ENCODE results near the gene BCS1L.

Gene BCS1L

GRCh38 chr2:218622606-218623365 lies 36.7 kb upstream of the BCS1L start:
- TF ChIP-seq CTCF (IDR thresholded peaks at IDR 0.05) = no peak
- H3K27ac ChIP-seq = no peak overlapping the region
- no peak overlapping the region for H3K9ac ChIP-seq
- H2AFZ ChIP-seq = no peak overlapping the region
- no peak overlapping the region for H3K4me3 ChIP-seq (ENCODE audit: low read depth, low read length)
- no peaks in the 10 kb centered on the region for H3K27me3 ChIP-seq (ENCODE audit: control insufficient read depth, insufficient read depth, low read length)
- H3K9me3 ChIP-seq (ENCODE audit: control insufficient read depth, low read length) = no peaks in the 10 kb centered on the region
- H3K4me2 ChIP-seq (ENCODE audit: low read length) = peak overlapping the region; percentile 6
- no peaks in the 10 kb centered on the region for H3K36me3 ChIP-seq (ENCODE audit: control insufficient read depth, insufficient read depth, low read length)
- no peaks in the 10 kb centered on the region for H3K79me2 ChIP-seq
- H3K4me1 ChIP-seq = peaks cover 5% of the 10 kb centered on the region

- Histone ChIP-seq H3K9ac (no peak overlapping the region), H3K79me2 (no peaks in the 10 kb centered on the region), H3K27ac (no peak overlapping the region), H3K4me1 (peaks cover 5% of the 10 kb centered on the region), H3K9me3 (ENCODE audit: control insufficient read depth, low read length) (no peaks in the 10 kb centered on the region), H3K36me3 (ENCODE audit: control insufficient read depth, insufficient read depth, low read length) (no peaks in the 10 kb centered on the region), H3K27me3 (ENCODE audit: control insufficient read depth, insufficient read depth, low read length) (no peaks in the 10 kb centered on the region), H3K4me2 (ENCODE audit: low read length) (no peak overlapping the region), H2AFZ (no peak overlapping the region), H3K4me3 (ENCODE audit: low read depth, low read length) (no peak overlapping the region)
- TF ChIP-seq CTCF (IDR thresholded peaks at IDR 0.05) = no peak
Measured at GRCh38 chr2:218623366-218623705, 36.1 kb upstream of the BCS1L start.

GRCh38 chr2:218626369-218626768 lies 33.1 kb upstream of the BCS1L start:
- Histone ChIP-seq H3K27ac (no peak overlapping the region), H3K79me2 (no peaks in the 10 kb centered on the region), H3K4me1 (peaks cover 5% of the 10 kb centered on the region), H3K9ac (no peak overlapping the region), H3K4me3 (ENCODE audit: low read depth, low read length) (no peak overlapping the region), H3K27me3 (ENCODE audit: control insufficient read depth, insufficient read depth, low read length) (no peaks in the 10 kb centered on the region), H2AFZ (no peak overlapping the region), H3K4me2 (ENCODE audit: low read length) (no peak overlapping the region), H3K36me3 (ENCODE audit: control insufficient read depth, insufficient read depth, low read length) (no peaks in the 10 kb centered on the region), H3K9me3 (ENCODE audit: control insufficient read depth, low read length) (no peaks in the 10 kb centered on the region)
- no peak for TF ChIP-seq CTCF (IDR thresholded peaks at IDR 0.05)

- Histone ChIP-seq H3K36me3 (ENCODE audit: control insufficient read depth, insufficient read depth, low read length) (no peaks in the 10 kb centered on the region), H3K9me3 (ENCODE audit: control insufficient read depth, low read length) (no peaks in the 10 kb centered on the region), H3K4me1 (peaks cover under 1% of the 10 kb centered on the region), H3K79me2 (no peaks in the 10 kb centered on the region), H3K4me3 (ENCODE audit: low read depth, low read length) (no peak overlapping the region), H3K27me3 (ENCODE audit: control insufficient read depth, insufficient read depth, low read length) (no peaks in the 10 kb centered on the region), H3K4me2 (ENCODE audit: low read length) (no peak overlapping the region), H3K27ac (no peak overlapping the region), H3K9ac (no peak overlapping the region), H2AFZ (no peak overlapping the region)
- no peak for TF ChIP-seq CTCF (IDR thresholded peaks at IDR 0.05)
Measured at GRCh38 chr2:218627939-218628338, 31.5 kb upstream of the BCS1L start.

GRCh38 chr2:218631837-218632236 lies 27.6 kb upstream of the BCS1L start:
- no peak overlapping the region for H3K27ac ChIP-seq
- TF ChIP-seq CTCF (IDR thresholded peaks at IDR 0.05) = no peak
- H3K4me3 ChIP-seq (ENCODE audit: low read depth, low read length) = no peak overlapping the region
- no peak overlapping the region for H3K9ac ChIP-seq
- no peak overlapping the region for H3K4me2 ChIP-seq (ENCODE audit: low read length)
- H2AFZ ChIP-seq = no peak overlapping the region
- H3K36me3 ChIP-seq (ENCODE audit: control insufficient read depth, insufficient read depth, low read length) = no peaks in the 10 kb centered on the region
- H3K9me3 ChIP-seq (ENCODE audit: control insufficient read depth, low read length) = no peaks in the 10 kb centered on the region
- no peaks in the 10 kb centered on the region for H3K4me1 ChIP-seq
- H3K79me2 ChIP-seq = no peaks in the 10 kb centered on the region
- no peaks in the 10 kb centered on the region for H3K27me3 ChIP-seq (ENCODE audit: control insufficient read depth, insufficient read depth, low read length)
